Fibroblast of skin of right quadriceps (primary cell): ENCODE data around the gene TMEM44.
"Not testable (repeated sequence)": the region's sequence is repeated elsewhere in the genome, so short reads cannot be mapped to it uniquely, and the experiment has no call there.

Experiments used
- DNase-seq: peaks from one replicate; pipeline ENCODE4 v3.0.0-alpha.2; 2013

The TMEM44 gene

DNA sequence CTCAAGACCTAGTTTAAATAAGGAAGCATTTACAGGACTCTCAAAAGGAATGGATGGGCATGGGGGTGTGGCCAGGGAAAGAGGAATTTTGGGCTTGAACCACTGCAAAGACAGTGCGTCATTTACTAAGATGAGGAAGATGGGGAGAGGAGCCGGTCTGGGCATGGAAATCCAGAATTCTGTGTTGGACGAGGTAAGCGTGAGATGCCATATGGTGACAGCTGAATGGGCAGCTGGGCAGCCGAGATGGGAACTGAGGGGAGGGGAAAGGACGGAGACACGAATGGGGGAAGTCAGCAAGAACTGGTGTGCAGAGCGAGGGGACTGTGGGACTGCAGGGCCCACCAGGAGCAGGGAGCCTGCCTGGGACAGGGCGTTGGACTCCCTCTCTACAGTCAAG lies 24.2 kb downstream of the TMEM44 start:
- no peak for DNase-seq

DNA sequence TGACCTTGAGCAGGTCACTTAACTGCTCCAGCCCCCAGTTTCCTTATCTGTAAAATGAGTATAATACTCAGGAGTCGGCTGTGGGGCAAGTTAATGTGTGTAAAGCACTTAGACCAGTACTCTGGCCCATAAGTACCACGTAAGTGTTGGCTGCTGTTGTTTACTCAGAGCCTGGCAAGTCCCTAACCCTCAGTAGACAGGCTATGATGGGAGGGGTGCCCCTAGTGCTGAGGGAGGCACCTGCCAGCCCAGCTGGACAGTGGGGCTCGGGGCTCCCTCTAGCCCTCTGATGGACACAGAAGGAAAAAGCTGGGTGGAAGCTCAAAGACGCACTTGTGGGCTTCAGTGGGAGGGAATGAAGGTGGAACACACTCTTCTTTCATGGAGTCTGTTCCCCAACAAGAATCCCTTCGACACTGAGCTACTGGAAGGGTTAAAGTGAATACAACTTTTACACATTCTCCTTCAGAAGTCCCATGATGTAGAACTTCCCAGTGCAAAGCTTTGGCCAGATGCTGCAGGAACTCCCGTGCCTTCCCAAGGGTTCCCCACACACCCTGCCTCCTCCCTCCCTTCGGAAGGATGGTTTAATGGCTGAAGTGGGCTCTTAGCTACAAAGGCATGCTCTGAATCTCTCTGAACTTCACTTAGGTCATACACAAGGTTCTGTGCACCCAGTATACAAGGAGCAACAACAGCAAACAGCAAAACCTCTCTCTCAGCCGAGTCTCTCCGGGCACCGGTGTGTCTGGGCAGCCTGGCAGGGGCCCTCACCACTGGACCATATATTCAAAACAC lies 25.4 kb downstream of the TMEM44 start:
- DNase-seq: no peak

DNA sequence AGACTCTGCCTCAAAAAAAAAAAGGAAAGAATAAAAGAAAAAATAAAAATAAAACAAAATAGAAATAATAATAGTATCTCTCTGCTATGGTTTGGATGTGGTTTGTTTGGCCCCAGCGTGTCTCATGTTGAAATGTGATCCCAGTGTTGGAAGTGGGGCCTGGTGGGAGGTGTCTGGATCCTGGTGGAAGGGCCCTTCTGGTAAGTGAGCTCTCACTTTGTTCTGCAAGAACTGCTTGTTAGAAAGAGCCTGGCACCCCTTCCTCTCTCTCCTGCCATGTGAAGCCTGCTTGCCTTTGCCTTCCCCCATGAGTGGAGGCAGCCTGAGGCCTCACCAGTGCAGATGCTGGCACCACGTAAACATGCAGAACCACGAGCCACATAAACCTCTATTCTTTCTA lies 26.3 kb downstream of the TMEM44 start:
- DNase-seq: no peak

DNA sequence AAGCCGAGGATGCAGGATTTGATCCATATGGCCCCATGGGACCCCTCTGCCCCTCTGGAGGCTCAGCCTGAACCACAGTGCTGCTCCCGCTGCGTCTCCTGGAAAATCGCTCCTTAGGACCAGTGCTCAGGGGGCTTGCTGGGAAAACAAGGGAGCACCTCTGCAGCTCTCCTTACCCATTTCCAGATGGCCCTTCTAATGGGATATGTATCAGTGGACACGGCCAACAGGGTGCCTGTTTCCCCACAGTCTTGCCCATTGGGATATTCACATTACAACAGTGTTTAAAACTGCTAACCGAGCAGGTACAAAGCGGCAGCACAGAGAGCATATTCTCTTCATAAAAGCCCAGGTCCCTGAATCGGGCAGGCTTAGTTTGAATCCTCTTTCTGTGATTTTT lies 27.1 kb downstream of the TMEM44 start:
- no peak for DNase-seq

DNA sequence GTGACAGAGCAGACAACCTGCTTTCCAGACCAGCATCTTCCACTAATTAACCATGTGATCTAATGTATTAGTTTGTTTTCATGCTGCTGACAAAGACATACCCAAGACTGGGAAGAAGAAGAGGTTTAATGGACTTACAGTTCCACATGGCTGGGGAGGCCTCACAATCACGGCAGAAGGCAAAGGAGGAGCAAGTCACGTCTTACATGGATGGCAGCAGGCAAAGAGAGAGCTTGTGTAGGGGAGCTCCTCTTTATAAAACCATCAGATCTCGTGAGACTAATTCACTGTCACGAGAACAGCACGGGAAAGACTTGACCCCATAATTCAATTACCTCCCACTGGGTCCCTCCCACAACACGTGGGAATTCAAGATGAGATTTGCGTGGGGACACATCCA lies 27.9 kb downstream of the TMEM44 start:
- not testable (repeated sequence) for DNase-seq

DNA sequence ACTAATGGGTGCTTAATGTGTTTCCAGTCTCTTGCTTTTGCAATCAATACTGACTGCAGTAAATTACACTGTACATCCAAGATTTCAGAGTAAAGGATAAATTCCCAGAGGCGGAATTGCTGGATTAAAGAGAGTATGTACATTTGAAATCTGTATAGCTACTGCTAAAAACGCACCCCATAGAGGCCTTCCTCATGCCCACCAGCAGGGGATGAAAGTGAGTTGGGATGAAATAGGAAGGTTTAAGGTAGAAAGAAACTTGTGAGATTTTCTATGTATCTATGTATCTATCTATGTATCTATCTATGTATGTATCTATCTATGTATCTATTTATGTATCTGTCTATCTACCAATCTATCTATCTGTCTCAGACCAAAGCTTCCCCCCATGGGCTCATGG lies 28.4 kb downstream of the TMEM44 start:
- no peak for DNase-seq

DNA sequence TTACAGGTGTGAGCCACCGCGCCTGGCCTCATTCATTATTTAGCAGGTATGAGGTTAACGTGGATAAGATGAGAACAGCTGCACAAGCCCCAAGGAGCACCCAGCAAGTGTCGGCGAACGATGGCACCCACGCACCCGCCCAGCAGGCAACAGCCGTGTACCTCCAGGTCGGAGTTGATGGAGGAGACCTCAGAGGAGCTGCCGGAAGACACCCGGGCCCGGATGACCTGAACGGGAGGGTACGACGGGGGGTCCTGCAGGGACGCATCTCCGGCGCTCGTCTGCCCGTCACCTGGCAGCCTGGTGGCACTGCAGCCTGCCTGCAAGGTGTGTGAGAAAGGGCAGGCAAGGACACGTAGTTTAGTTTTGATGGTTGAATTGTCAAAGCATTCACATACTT lies 29.1 kb downstream of the TMEM44 start:
- DNase-seq: no peak

DNA sequence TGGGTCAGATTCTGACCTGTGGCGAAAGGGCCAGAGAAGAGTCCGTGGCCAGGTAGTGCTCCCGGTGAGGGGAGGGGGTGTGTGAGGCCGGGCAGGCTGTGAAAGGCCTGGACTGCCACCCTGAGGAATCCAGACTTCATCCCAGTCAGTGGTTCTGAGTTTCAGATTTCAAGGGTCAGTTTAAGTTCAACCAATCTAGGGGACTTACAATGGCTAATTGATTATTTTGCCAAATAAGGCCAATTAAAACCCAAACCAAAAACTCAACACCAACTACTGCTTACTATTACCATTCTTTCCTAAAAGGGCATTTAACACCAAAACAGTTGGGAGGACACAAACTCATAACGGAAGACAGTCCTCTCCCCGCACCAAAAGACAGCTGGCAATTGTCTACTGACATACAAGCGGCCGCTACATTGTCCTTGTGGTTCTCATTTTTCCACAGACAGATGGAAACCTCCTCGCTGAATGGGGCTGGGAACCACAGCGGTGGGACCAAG lies 30.5 kb downstream of the TMEM44 start:
- DNase-seq: no peak

DNA sequence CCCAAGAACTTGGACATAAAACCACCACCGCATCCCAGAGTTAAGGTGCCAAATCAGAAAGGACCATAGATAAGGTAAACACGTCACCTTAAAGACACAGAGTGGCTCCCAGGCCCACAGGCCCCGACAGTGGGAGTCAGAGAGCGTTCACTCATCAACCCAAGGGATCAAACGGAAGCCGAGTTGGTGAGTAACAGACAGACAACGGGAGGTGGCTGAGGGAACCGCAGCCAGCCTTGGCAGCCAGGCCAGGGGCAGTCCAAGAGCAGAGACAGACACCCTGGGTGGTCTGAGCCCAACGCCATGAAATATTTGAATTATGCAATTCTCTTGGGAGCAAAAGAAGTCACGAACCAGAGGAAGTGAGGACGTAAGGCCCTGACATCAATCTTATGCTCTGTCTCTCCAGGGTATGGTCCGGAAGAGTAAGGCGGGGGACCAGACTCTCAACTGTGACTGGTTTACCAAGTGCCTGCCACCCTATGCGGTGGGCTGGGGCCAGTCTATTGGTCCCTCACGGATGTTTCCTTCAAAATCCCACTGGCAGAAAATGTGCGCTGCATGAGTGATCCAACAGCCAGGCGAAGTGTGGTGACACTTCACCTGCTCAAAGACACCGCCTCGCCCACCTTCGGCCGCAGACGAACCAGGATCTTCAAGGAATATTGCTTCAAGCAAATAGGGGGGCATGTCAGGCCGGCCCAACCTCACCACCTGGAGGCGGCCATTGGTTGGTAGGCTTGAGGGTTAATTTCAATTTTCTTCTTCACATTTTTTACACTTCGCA lies 34.3 kb downstream of the TMEM44 start:
- DNase-seq: peak; percentile 95

DNA sequence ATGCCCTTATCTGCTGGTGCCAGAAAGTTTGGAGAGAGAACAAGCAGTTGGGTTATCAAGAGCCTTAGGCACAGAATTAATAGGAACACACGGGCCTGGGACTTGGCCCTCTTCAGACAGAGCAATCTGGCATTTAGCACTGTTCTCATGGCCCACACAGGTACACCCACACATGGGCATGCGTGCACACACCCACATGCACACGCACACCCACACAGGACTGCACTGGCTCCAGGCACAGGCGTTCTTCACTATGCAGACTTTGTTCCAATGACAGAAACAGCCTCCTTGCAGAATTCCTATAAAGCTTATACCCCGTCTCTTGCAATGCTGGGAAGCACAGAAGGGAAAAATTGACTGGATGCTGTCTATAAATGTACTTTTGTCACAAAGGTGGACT lies 36.3 kb downstream of the TMEM44 start:
- DNase-seq: no peak

DNA sequence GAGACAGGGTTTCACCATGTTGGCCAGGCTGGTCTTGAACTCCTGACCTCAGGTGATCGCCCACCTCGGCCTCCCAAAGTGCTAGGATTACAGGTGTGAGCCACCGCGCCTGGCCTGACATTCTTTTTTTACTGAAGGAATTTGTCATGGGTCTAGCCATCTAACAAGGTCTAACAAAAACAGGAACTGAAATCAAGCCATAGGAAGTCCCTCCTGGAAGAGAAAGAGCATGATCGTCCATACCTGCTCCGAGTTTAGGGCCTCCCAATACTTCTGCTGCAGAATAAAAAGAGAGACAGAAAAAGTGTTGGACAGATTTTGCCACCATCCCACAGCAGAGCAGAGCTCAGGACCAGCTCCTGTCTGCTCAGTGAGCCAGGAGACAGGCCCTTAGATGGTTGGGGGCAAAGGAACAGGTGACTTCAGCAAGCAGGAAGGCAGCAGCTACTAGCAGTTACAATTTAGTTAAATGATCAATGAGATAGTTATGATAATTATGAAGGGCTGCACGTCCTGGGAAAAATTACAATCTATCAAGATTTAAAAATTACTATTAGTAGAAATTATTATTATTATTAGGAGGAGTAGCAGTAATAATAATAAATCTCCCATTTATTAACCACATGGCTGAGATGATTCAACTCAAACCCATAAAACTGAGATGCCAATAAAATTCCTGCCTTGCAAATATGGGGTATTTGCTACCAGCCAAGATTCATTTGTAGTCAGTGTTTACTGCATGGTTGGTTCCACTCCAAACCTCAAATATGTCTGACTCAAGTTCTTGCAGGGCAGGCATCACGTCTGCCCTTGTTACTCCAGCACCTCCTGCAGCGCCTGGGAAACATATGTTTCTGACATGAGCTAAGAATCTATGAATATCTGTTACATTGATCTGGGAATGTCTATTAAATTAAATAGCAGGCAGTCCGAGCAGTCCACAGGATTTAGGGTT lies 40.1 kb downstream of the TMEM44 start:
- peak; percentile 100 for DNase-seq

DNA sequence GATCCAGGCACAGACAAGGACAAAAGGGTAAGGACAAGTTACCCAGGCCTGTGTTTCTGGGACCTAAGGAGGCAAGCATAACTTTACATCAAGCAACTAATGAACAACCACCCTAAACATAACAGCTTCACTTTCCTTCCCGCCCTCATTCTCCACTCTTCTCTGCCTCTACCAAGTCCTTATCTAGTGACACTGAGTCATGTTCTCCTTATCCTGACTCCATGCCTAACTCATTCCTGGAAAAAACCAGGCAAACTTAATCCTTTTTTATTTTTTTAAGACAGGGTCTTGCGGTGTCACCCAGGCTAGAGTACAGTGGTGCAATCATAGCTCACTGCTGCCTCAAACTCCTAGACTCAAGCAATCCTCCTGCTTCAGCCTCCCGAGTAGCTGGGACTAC lies 44.5 kb downstream of the TMEM44 start:
- no peak for DNase-seq

DNA sequence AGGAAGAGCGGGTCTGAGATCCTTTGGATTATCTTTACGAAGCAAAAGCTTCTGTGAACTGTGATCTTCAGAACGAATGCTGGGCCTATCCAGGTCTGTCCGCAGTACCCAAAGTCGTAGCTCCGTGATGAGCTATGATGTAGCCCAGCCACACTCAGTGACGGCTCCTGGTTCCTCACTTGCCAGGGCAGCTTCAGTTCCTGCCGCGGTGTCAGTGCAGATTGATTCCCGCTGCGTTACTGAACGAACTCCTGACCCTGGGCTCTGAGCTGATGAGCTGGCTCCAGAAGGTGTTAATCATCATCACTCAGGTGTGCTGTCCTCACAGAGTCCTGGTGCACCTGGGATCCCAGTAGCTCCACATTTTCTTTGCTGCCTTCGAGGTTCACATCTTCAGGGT lies 45.0 kb downstream of the TMEM44 start:
- DNase-seq: no peak

DNA sequence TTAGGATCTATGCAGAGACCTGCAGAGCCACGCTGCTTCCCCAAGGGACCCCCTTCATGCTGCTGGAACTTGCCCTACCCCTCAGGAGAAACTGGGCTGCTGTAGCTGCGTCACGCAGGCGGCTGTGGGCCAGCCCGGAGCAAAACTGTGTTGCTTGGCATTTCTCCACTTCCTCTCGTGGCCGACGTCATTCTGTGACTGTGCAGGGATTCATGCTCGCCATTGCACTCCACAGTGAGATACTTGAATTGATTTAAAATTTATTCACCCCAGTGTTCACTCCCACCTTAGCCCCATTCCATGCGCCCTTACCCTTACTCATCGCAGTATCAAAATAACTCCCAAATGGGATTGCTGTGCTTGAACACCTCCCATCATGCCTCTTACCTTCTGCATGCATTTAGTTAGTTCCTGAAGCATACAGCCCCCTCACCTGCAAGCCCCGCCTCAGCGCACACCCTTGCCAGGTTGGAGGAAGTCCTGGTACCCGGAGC lies 45.7 kb downstream of the TMEM44 start:
- peak; percentile 38 for DNase-seq

DNA sequence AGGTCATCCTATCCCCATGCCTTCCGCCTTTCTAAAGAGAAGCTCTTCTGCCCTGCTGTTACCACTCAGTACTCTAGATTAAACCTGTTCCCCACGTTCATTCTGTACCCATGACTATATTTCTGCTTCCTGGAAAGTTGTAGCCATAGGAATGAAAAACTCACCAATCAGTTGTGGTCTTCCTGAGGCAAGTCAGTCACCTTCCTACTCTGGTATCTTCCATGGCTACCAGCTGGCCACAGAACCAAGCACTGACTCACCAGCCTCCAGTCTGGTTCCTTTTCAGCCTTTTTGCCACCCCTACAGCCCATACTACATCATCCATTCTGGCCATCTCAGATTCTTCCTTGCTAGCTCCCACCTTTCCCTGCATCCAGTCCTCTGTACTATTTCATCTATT lies 46.4 kb downstream of the TMEM44 start:
- DNase-seq: peak; percentile 44

DNA sequence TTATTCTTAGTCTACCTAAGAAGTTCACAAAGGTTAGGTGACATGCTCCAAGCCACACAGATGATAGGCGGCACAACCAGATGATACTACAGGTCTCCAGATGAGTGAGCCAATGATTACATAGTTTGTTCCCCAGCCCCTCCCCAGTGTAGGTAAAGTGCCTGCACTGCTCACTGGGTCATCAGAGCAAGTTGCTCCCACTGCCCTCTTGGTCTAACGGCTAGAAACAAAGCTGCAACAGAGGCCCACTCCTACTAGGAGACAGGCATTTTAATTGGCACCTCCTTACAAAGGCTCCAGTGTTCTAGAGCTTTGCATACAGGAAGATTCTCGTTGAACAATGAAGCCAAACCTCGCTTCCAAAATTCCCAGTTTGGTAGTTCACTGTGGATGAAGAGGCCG lies 47.3 kb downstream of the TMEM44 start:
- no peak for DNase-seq

DNA sequence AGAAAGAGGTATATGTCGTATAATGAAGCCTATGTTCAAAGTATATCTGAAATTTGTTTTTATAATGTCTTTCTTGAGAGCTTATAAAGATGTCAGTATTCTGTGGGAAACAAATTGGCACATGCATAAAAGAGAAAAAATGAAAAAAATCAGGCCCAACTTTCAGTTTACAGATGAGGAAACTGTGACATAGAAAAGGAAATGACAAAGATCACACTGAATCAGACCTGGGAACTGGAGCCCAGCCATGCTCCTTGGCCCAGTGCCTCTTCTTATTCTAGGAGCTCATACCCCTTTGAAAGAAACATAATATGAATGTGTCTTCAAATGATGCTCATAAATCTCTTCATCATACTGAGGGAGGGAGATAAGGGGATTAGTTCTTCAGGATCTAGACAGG lies 48.4 kb downstream of the TMEM44 start:
- DNase-seq: peak; percentile 32

DNA sequence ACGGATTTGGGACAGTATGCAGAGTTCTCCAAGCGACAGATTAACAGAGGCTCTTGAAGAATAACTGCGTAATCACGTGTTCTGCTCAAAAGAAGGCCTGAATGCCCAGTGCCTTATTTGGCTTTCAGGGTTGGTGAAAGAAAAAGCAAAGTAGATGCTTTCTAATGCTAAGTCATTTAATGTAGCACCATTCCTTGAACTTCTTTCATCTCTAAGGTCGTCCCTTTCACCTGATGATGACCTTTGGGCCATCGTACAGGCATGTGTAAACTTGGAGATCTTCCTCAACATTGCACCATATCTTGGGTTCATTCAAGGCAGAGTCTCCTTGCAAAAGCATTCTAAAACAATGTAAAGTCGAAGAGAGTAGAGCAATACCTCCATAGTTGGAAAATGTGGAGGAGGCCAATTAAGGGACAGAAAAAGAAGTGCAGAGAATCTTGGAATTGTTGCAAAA lies 48.9 kb downstream of the TMEM44 start:
- no peak for DNase-seq

DNA sequence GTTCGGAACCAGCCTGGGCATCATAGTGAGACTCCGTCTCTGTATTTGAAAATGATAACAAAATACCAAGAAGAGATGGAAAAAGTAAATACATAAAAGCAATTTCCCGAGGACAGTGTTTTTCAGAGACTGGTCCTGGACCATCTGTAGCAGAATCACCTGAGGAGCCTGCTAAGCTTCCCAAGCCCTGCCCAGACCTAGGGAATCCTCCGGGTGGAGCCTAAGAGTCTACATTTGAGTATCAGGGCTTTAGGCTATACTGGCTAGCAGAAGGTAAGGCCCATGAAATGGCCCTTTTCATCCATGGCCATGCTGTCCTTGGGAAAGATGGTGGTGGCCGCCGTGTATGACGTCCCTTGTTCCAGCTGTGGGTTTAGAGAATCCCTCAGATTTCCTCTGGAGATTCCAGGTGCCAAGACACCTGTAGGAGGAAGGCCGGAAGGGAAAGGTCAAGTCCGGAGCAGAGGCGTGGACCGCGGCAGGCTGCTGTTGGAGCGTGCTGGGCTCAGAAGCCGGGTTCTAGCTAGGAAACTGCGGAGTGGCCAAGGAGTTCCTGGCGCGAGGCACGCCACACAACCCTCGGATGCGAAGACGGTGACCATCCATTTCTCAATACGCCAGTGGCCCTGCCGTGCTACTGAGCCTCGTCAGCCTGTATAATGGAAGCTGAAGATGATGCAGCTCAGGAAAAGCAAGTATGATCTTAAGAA lies 50.9 kb downstream of the TMEM44 start:
- DNase-seq: no peak

DNA sequence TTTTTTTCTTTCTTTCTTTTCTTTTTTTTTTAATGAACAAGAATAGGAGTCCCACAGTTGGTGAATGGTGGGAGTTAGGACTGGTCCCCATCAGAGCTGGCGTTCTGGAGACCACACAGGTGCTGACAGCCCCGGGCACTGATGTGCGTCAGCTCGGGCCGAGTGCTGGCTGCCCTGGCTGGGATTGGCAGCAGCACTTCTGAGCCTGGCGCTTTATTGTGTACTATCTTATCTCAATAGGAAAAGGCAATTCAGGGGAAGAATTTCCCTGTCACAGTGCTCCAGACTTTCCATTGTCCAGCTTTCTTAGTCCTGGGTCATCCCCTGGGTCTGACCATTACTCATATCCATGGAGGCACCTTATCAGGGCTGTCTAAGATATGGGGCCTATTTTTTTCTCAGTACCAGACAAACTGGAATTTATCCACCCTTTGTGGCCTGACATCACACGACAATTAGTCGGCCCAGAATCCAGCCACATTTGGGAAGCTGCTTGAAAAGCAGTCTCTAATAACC lies 54.1 kb downstream of the TMEM44 start:
- DNase-seq: no peak

DNA sequence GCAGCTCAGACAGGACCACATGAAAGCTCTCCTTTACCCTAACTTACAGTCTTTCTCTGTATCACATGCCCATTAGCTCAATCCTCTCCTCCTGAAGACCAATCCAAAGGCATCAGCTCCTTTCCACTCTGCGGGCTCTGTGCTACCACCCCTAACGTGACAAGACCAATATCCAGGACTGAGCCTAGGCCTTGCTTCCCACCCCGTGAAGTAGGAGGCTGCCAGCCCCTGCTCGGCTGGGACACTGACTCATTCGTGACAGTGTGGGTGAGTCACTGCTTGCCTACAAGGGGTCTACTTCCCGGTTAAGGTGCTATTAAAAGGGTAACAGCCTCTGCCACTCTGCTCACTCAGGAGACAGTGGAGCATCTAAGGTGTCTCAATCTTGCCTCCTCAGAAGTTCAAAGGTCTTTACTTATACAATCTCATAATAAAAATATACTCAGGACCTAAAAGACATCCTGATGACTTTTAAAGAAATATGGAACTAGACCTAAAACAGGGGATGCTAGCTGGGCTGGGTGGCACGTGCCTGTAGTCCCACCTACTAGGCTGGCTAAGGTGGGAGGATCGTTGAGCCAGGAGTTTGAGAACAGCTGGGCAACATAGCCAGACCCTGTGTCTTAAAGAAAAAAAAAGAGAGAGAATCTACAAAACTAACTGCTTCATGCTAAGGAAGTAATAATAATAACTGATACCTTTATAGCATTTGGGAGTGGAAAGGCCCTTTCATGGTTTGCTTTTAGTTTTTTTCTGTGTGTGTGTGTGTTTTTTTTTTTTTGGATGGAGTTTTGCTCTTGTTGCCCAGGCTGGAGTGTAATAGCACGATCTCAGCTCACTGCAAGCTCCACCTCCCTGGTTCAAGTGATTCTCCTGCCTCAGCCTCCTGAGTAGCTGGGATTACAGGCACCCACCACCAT lies 55.0 kb downstream of the TMEM44 start:
- peak; percentile 89 for DNase-seq
